Osteoblast (primary cell): ENCODE data around the gene AGTPBP1. TPM values are rescaled to one million over a fixed set of nuclear protein-coding genes. Genes with fewer than 3 reads are reported as not detected.

Experiments
- DNase-seq: peaks from one replicate; pipeline ENCODE4 v3.0.0; 2011; ENCODE audit warnings: low spot score, mixed read lengths; ENCODE audit not compliant: insufficient read length; ENCODE audit errors: missing footprints
- H2AFZ ChIP-seq: 2 replicates; pipeline ENCODE4 v1.6.0; 2011; ENCODE audit warnings: mild to moderate bottlenecking, low read length
- H3K27ac ChIP-seq: 2 replicates; pipeline ENCODE4 v1.5.1; 2011; ENCODE audit warnings: mild to moderate bottlenecking, low read depth, low read length, moderate library complexity
- H3K27me3 ChIP-seq: 2 replicates; pipeline ENCODE4 v1.6.0; 2012; ENCODE audit warnings: mild to moderate bottlenecking, control low read depth, inconsistent platforms, low read length, moderate library complexity; ENCODE audit not compliant: insufficient read depth
- H3K36me3 ChIP-seq: 2 replicates; pipeline ENCODE4 v1.5.1; 2011; ENCODE audit warnings: mild to moderate bottlenecking, low read length, control low read depth, moderate library complexity; ENCODE audit not compliant: insufficient read depth
- H3K4me1 ChIP-seq: 2 replicates; pipeline ENCODE4 v1.5.1; 2011; ENCODE audit warnings: mild to moderate bottlenecking, low read length, control low read depth, moderate library complexity; ENCODE audit not compliant: insufficient read depth
- H3K4me2 ChIP-seq: 2 replicates; pipeline ENCODE4 v1.6.0; 2011; ENCODE audit warnings: mild to moderate bottlenecking, low read length; ENCODE audit not compliant: insufficient read depth
- H3K4me3 ChIP-seq: fragments of 200-600 bp; sonication (generic); 3 replicates; pipeline ENCODE4 v1.5.1; 2012; ENCODE audit warnings: mild to moderate bottlenecking, low read length, inconsistent platforms; ENCODE audit not compliant: insufficient read depth
- H3K79me2 ChIP-seq: 2 replicates; pipeline ENCODE4 v1.6.0; 2012; ENCODE audit warnings: mild to moderate bottlenecking, low read length, control low read depth, inconsistent platforms; ENCODE audit not compliant: insufficient read depth
- H3K9me3 ChIP-seq: 2 replicates; pipeline ENCODE4 v1.5.1; 2011; ENCODE audit warnings: low read depth, low read length, control low read depth
- H4K20me1 ChIP-seq: 2 replicates; pipeline ENCODE4 v1.6.0; 2012; ENCODE audit warnings: mild to moderate bottlenecking, low read length, control low read depth; ENCODE audit not compliant: insufficient read depth
- total RNA-seq: library from RNA; depleted of rRNA; stranded (reverse); fragments of >200 nt; gene quantifications from 2 replicates; pipeline ENCODE4 v1.2.3, GENCODE V29; 2012
- TF ChIP-seq, protein P1 (sequence below): IDR thresholded peaks from 2 replicates; pipeline ENCODE4 v1.5.1; 2011; ENCODE audit warnings: mild to moderate bottlenecking, low read depth, low read length, moderate library complexity; ENCODE audit errors: extremely low read depth

The AGTPBP1 gene
- total RNA-seq, 1 donor: 17.0 TPM

DNA sequence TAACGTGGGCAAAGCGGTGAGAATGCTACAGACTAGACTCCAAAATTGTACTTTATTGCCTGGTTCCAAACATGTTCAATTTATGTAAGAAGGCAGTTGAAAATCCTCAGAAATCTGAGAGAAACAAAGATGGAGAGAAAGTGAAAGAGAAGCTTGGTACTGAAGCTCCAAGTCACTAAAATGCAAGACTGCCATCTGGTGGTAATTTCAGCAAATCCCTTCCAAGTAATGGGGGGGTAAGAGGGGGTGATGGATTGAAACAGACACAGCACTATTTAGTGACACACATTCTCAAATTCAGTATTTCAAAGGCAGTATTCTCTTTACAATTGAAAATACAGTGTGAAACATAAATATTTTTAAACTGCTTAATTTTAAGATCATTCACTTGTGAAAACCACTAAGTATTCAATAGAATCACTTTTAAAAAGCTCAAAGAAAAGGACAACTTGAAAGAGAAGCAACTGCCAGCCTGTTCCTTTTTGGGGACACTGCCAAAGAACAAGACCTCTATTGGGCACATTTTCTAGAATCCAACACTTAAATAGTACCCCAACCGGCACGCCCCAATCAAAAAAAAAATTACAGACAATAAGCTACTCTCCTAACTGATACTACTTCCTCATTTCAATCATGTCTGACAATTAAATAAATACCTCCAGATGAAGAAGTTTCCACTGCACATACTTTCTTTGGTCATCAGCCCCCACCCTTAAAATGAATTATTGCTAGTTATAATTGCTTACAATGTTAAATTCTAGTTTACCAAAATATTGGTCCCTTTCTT lies 131.5 kb downstream of the AGTPBP1 start:
- peak overlapping the region; percentile 54 for H3K27ac ChIP-seq
- H2AFZ ChIP-seq: peak overlapping the region; percentile 98
- peak overlapping the region; percentile 88 for H3K4me2 ChIP-seq
- DNase-seq: peak; percentile 53
- H3K9me3 ChIP-seq: no peaks in the 10 kb centered on the region
- peaks cover 3% of the 10 kb centered on the region for H3K4me1 ChIP-seq
- no peaks in the 10 kb centered on the region for H4K20me1 ChIP-seq
- H3K79me2 ChIP-seq: no peaks in the 10 kb centered on the region
- no peaks in the 10 kb centered on the region for H3K27me3 ChIP-seq
- peak overlapping the region; percentile 70 for H3K4me3 ChIP-seq
- H3K36me3 ChIP-seq: no peaks in the 10 kb centered on the region
- TF ChIP-seq, protein P1, sequence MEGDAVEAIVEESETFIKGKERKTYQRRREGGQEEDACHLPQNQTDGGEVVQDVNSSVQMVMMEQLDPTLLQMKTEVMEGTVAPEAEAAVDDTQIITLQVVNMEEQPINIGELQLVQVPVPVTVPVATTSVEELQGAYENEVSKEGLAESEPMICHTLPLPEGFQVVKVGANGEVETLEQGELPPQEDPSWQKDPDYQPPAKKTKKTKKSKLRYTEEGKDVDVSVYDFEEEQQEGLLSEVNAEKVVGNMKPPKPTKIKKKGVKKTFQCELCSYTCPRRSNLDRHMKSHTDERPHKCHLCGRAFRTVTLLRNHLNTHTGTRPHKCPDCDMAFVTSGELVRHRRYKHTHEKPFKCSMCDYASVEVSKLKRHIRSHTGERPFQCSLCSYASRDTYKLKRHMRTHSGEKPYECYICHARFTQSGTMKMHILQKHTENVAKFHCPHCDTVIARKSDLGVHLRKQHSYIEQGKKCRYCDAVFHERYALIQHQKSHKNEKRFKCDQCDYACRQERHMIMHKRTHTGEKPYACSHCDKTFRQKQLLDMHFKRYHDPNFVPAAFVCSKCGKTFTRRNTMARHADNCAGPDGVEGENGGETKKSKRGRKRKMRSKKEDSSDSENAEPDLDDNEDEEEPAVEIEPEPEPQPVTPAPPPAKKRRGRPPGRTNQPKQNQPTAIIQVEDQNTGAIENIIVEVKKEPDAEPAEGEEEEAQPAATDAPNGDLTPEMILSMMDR: peak; percentile 89

GRCh38 chr9:85605905-85606304 lies 135.8 kb downstream of the AGTPBP1 start:
- Histone ChIP-seq H3K4me3 (no peak overlapping the region), H3K4me1 (peaks cover 3% of the 10 kb centered on the region), H3K27me3 (no peaks in the 10 kb centered on the region), H4K20me1 (no peaks in the 10 kb centered on the region), H3K36me3 (no peaks in the 10 kb centered on the region), H3K4me2 (no peak overlapping the region), H3K27ac (no peak overlapping the region), H3K79me2 (no peaks in the 10 kb centered on the region), H2AFZ (no peak overlapping the region), H3K9me3 (no peaks in the 10 kb centered on the region)
- no peak for DNase-seq
- TF ChIP-seq, protein P1: no peak

GRCh38 chr9:85603936-85604335 lies 137.8 kb downstream of the AGTPBP1 start:
- H3K27me3 ChIP-seq: no peaks in the 10 kb centered on the region
- H3K4me2 ChIP-seq: no peak overlapping the region
- no peaks in the 10 kb centered on the region for H3K9me3 ChIP-seq
- no peaks in the 10 kb centered on the region for H3K36me3 ChIP-seq
- H2AFZ ChIP-seq: no peak overlapping the region
- H4K20me1 ChIP-seq: no peaks in the 10 kb centered on the region
- H3K27ac ChIP-seq: no peak overlapping the region
- no peak for DNase-seq
- TF ChIP-seq, protein P1: no peak
- H3K4me3 ChIP-seq: no peak overlapping the region
- H3K4me1 ChIP-seq: peaks cover 6% of the 10 kb centered on the region
- no peaks in the 10 kb centered on the region for H3K79me2 ChIP-seq

DNA sequence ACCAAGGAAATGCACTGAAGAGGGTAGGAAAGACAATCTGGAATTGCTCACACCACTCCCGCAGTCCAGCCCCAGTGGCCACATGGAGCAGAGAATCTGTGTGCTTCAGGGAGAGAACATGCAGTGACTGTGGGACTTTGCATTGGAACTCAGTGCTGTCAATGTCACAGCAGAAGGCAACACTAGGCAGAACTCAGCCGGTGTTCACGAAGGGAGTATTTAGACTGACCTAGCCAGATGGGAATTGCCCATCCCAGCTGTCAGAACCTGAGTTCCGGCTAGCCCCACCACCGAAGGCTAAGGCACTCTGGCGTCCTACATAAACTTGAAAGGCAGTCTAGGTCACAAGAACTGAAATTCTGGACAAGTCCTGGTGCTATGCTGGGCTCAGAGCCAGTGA lies 139.0 kb downstream of the AGTPBP1 start:
- no peaks in the 10 kb centered on the region for H4K20me1 ChIP-seq
- no peaks in the 10 kb centered on the region for H3K36me3 ChIP-seq
- TF ChIP-seq, protein P1: no peak
- H2AFZ ChIP-seq: no peak overlapping the region
- no peaks in the 10 kb centered on the region for H3K9me3 ChIP-seq
- no peak overlapping the region for H3K4me2 ChIP-seq
- peaks cover 6% of the 10 kb centered on the region for H3K4me1 ChIP-seq
- H3K27ac ChIP-seq: no peak overlapping the region
- H3K27me3 ChIP-seq: no peaks in the 10 kb centered on the region
- no peak for DNase-seq
- no peaks in the 10 kb centered on the region for H3K79me2 ChIP-seq
- no peak overlapping the region for H3K4me3 ChIP-seq
